Endodermal cell (in vitro differentiated cells): ENCODE measurements around the gene HTR3A. TPM values are rescaled to one million over a fixed set of nuclear protein-coding genes. Genes with fewer than 3 reads are reported as not detected.

Source experiments
- DNase-seq: peaks from one replicate; pipeline ENCODE4 v3.0.0-alpha.2; 2017
- H3K27ac ChIP-seq: 2 replicates; pipeline ENCODE4 v1.5.1; 2013; ENCODE audit warnings: mild to moderate bottlenecking, low read depth, low read length, moderate library complexity
- H3K27me3 ChIP-seq: 2 replicates; pipeline ENCODE4 v1.6.1; 2013; ENCODE audit warnings: mild to moderate bottlenecking, low read length, moderate library complexity; ENCODE audit not compliant: insufficient read depth, control insufficient read depth, poor library complexity, severe bottlenecking
- H3K36me3 ChIP-seq: 2 replicates; pipeline ENCODE4 v1.7.0; 2013; ENCODE audit warnings: mild to moderate bottlenecking, low read length, moderate library complexity; ENCODE audit not compliant: control insufficient read depth, insufficient read depth
- H3K4me1 ChIP-seq: one replicate; pipeline ENCODE4 v1.7.0; 2013; ENCODE audit warnings: low read length; ENCODE audit not compliant: control insufficient read depth, insufficient read depth
- H3K4me3 ChIP-seq: 2 replicates; pipeline ENCODE4 v1.5.1; 2013; ENCODE audit warnings: mild to moderate bottlenecking, low read length, moderate library complexity
- H3K9ac ChIP-seq: 2 replicates; pipeline ENCODE4 v1.6.1; 2013; ENCODE audit warnings: mild to moderate bottlenecking, low read length, moderate library complexity; ENCODE audit not compliant: poor library complexity, severe bottlenecking; ENCODE audit errors: extremely low read depth
- H3K9me3 ChIP-seq: 2 replicates; pipeline ENCODE4 v1.6.1; 2013; ENCODE audit warnings: mild to moderate bottlenecking, low read length, moderate library complexity; ENCODE audit not compliant: control insufficient read depth
- H3K27ac Mint-ChIP-seq: 2 replicates; pipeline ENCODE4 v1.8.0; 2020; ENCODE audit warnings: mixed read lengths
- H3K27me3 Mint-ChIP-seq: 2 replicates; pipeline ENCODE4 v1.8.0; 2021; ENCODE audit warnings: mild to moderate bottlenecking, mixed read lengths; ENCODE audit not compliant: insufficient read depth
- H3K36me3 Mint-ChIP-seq: 2 replicates; pipeline ENCODE4 v1.8.0; 2020; ENCODE audit warnings: low read depth, mixed read lengths
- H3K4me1 Mint-ChIP-seq: 2 replicates; pipeline ENCODE4 v1.8.0; 2020; ENCODE audit warnings: mixed read lengths
- H3K4me3 Mint-ChIP-seq: 2 replicates; pipeline ENCODE4 v1.8.0; 2020; ENCODE audit warnings: mild to moderate bottlenecking, moderate library complexity, mixed read lengths
- H3K9me3 Mint-ChIP-seq: 2 replicates; pipeline ENCODE4 v1.8.0; 2020; ENCODE audit warnings: mild to moderate bottlenecking, mixed read lengths
- WGBS, 2 experiments: methylation state at CpG; one replicate each; pipeline versions ENCODE4 v1.1.5 to v1.1.7; 2013; ENCODE audit warnings: missing lambda C conversion rate in 2 of 2, mixed read lengths in 1 of 2; ENCODE audit not compliant: insufficient coverage in 1 of 2, insufficient read length in 1 of 2; 5-methylcytosine and 5-hydroxymethylcytosine counted together
- total RNA-seq, 2 donors: library from RNA; stranded (reverse); fragmentation: NEBNext Ultra II Directional in 1 of 2; extraction: Animal tissue kit (Norgen Biotek cat#: 25700) in 1 of 2; gene quantifications; 2 replicates in 1 of 2; 3 replicates in 1 of 2; pipeline ENCODE4 v1.2.1, GENCODE V29; 2021
- TF ChIP-seq, protein P1 (sequence below): fragments of 200-600 bp; sonication (generic); conservative IDR thresholded peaks from 2 replicates; pipeline ENCODE4 v1.5.0; 2021; ENCODE audit warnings: antibody characterized with exemption, mild to moderate bottlenecking

Gene HTR3A
- total RNA-seq, 2 donors from 2014 or later, result 0.55 TPM; not detected in 1

- 95 to 100% methylated on average over 1 to 3 of the region's 3 CpGs for WGBS, 2 experiments
- no peaks in the 10 kb centered on the region for H3K36me3 Mint-ChIP-seq
These were observed 62.0 kb downstream of the HTR3A start for GRCh38 chr11:114036958-114037357.

DNA sequence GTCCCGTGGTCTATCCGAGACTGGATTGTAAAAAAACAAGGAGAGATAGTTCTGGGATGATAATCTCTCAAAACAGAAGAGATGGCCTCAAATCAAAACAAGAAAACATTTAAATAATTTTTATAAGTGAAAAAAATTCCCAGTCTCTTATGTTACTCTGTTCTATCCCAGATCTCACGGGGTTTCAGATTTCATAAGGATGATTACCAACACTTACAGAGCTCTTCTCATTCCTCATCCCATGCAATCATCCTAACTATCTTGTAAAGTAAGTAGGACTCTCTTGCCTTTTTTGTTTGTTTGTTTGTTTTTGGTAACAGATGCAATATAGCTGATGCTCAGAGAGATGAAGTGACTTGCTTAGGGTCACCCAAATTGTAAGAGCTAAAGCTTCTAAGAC, 64.6 kb downstream of the HTR3A start:
- Mint-ChIP-seq H3K9me3 (no peaks in the 10 kb centered on the region), H3K4me1 (peaks cover 4% of the 10 kb centered on the region), H3K27me3 (peaks cover 28% of the 10 kb centered on the region), H3K36me3 (no peaks in the 10 kb centered on the region), H3K4me3 (no peak overlapping the region), H3K27ac (no peak overlapping the region)
- Histone ChIP-seq H3K36me3 (no peaks in the 10 kb centered on the region), H3K9me3 (no peaks in the 10 kb centered on the region), H3K4me1 (peaks cover 3% of the 10 kb centered on the region), H3K4me3 (no peak overlapping the region), H3K27me3 (peaks cover 13% of the 10 kb centered on the region), H3K27ac (no peak overlapping the region), H3K9ac (no peak overlapping the region)
- TF ChIP-seq, protein P1, sequence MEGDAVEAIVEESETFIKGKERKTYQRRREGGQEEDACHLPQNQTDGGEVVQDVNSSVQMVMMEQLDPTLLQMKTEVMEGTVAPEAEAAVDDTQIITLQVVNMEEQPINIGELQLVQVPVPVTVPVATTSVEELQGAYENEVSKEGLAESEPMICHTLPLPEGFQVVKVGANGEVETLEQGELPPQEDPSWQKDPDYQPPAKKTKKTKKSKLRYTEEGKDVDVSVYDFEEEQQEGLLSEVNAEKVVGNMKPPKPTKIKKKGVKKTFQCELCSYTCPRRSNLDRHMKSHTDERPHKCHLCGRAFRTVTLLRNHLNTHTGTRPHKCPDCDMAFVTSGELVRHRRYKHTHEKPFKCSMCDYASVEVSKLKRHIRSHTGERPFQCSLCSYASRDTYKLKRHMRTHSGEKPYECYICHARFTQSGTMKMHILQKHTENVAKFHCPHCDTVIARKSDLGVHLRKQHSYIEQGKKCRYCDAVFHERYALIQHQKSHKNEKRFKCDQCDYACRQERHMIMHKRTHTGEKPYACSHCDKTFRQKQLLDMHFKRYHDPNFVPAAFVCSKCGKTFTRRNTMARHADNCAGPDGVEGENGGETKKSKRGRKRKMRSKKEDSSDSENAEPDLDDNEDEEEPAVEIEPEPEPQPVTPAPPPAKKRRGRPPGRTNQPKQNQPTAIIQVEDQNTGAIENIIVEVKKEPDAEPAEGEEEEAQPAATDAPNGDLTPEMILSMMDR, result no peak
- WGBS, 2 experiments, result 88% methylated on average over 3 of the region's 3 CpGs; no CpG with 5 or more reads in 1 of the 2 experiments
- DNase-seq, result no peak

More at GRCh38 chr11:114036958-114037357, 62.0 kb downstream of the HTR3A start:
- Histone ChIP-seq H3K36me3 (no peaks in the 10 kb centered on the region), H3K9me3 (no peaks in the 10 kb centered on the region), H3K4me3 (no peak overlapping the region), H3K27ac (no peak overlapping the region), H3K9ac (no peak overlapping the region), H3K4me1 (peaks cover 3% of the 10 kb centered on the region), H3K27me3 (peaks cover 14% of the 10 kb centered on the region)
- Mint-ChIP-seq H3K9me3 (no peaks in the 10 kb centered on the region), H3K27me3 (peaks cover 27% of the 10 kb centered on the region), H3K4me1 (peaks cover 4% of the 10 kb centered on the region), H3K4me3 (no peak overlapping the region), H3K27ac (no peak overlapping the region)
- no peak for DNase-seq
- TF ChIP-seq, protein P1, result no peak

Other genes with a start within 250 kb of the HTR3A start
- gene ZW10, start 201.4 kb upstream of the HTR3A start, total RNA-seq, result 10 to 100 TPM; 24.1 to 26.4 TPM
- not detected for gene CLDN25, start 195.3 kb upstream of the HTR3A start, total RNA-seq
- gene USP28, start 99.5 kb upstream of the HTR3A start, total RNA-seq, result 10 to 100 TPM; 67.0 to 73.7 TPM
- not detected for gene HTR3B, start 70.3 kb upstream of the HTR3A start, total RNA-seq
- gene ZBTB16, start 84.6 kb downstream of the HTR3A start, total RNA-seq, result 1 to 10 TPM; 4.1 to 5.8 TPM